ENCODE data around the gene FMO4.
"Not testable (repeated sequence)": the region's sequence is repeated elsewhere in the genome, so short reads cannot be mapped to it uniquely, and the experiment has no call there.

GRCh38 chr1:171295383-171295782, 18.6 kb upstream of the FMO4 start:
- not testable (repeated sequence) for TF ChIP-seq E2F8 (IDR thresholded peaks at IDR 0.05; ENCODE audit: low read depth, partially characterized antibody); IRF2 (CRISPR knock-in tag; IDR thresholded peaks at IDR 0.05); ZBTB1 (CRISPR knock-in tag; IDR thresholded peaks at IDR 0.05; ENCODE audit: borderline replicate concordance, low read depth); CTCF (IDR thresholded peaks at IDR 0.05 in 2 of 3, conservative IDR thresholded peaks at IDR 0.05 in 1 of 3; ENCODE audit: insufficient read depth in 2 of 3, low read depth in 1 of 3, low read length in 3 of 3); CREB1 (IDR thresholded peaks at IDR 0.05); CREB1 (CRISPR knock-in tag; IDR thresholded peaks at IDR 0.05); EZH2 (IDR thresholded peaks at IDR 0.05; ENCODE audit: borderline replicate concordance, low read depth, low read length); FOXJ2 (tag; IDR thresholded peaks at IDR 0.05)
